NCI-H446 (cell line): Measurements from ENCODE around the gene IER3IP1.
"Not testable (repeated sequence)": the region's sequence is repeated elsewhere in the genome, so short reads cannot be mapped to it uniquely, and the experiment has no call there.

Experiments
- DNase-seq, 2 experiments: peaks; one replicate each; lab custom pipeline; 2025; lab: John Stamatoyannopoulos, UW

IER3IP1 gene, protein sequence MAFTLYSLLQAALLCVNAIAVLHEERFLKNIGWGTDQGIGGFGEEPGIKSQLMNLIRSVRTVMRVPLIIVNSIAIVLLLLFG

DNA sequence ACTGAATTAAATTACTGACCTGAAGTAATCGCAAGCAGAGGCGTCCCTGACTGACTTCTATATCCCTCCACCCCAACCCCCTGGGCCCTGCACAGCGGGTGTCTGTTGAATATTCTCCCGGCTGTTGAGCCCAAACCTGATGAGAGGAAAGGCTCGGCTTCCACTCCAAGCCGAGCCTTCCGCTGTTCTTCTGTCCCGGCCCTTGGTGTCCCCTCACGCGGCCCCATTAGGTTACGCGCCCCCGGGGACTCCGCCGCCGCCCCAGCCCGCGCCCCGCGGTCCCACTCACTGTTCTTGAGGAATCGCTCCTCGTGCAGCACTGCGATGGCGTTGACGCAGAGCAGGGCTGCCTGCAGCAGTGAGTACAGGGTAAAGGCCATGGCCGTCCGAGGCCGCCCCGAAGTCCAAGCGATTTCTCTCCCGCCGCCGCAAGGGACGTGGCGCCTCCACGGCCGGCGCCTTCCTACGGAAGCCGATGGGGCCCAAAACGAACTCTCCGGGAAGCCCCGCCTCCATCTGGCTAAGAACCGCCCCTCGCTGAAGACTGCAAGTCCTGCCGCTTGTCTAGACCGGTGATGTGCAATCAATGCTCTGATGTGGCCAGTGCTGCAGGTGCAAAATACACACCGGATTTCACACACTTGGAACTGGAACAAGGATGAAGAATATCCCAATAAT, at the start of gene IER3IP1:
IER3IP1 (minus strand) TSS at position 467 of the 678 bp plus-strand sequence; CDS start at position 380, 87 bp downstream.
- DNase-seq, result peak; percentile 43 to 91

DNA sequence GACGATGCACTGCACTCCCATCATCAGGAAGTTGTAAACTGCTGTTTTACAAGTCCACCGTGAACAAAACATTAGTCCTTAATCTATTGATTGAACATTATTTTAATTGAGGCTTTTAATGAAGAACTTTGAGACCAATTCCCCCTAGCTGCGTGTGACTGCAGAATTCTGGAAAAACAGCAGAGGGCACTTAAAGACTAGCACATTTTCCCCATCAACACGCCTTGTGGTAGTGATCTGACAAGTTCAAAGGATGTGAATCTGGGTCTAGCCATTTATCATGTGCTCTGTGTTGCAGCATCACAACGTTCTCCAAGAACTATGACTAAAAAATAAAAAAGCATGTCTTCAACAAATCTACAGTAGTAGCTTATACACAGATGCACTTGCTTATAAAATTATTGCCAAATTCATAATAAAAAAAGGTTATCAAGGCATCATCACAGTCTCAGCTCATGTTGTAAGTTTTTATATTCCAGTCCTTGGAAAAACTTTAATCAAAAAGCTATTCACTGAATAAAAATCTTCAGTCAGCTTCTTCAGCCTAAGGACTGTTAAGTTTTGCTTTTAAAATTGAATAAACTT, 39.5 kb upstream of the IER3IP1 start:
- peak in 1 of 2 experiments; percentile 36 for DNase-seq

DNA sequence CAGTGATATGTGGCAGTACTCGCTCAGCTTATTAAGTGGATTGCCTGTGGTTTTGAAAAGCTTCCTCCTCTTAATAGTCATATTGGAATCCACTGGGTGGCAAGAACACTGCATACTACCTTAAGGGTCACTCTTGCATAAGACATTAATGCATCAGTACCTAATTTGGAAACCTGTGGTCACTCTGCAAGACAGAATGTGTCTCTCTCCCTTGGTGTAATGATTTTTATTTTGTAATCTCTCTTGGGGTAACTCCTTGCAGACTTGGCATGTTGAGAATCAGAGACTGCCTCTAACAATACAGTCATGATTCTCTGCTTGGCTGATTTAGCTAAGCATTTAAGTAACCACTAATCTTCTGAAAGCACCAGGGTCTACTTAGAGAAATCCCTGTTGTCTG, 33.0 kb upstream of the IER3IP1 start:
- DNase-seq, result no peak

DNA sequence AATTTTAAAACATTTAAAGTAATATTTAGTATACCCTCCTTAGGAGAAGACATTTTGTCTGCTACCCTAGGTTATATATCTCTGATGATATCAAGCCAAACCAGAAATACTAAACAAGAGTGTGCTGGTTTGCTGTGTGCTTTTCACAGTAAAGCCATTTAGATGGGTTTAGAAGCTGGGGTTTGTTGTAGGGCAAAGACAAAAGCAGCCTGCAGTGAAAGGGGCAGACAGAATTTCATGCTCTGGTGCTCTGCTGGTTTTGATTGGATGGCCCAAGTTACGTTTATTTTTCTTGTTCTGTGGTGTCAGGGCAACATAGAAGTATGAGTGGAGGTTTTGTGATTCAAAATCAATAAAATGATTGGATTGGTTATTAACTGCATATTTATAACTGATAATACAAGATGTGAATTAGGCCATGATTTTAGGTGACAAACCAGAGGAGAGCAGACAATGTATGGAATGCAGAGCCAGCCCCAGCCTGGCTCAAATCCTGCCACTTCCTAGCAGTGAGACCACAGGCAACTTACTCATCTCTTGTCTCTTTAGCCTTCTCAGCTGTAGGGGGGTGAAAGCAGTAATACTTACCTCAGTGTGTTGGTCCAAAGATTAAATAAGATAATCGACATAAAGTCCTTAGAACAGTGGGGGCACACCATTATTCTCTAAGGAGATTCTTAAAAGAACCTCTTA, 30.9 kb upstream of the IER3IP1 start:
- DNase-seq, result no peak

- peak in 1 of 2 experiments; percentile 40 for DNase-seq
Observed at GRCh38 chr18:47204908-47205522, 28.9 kb upstream of the IER3IP1 start.

DNA sequence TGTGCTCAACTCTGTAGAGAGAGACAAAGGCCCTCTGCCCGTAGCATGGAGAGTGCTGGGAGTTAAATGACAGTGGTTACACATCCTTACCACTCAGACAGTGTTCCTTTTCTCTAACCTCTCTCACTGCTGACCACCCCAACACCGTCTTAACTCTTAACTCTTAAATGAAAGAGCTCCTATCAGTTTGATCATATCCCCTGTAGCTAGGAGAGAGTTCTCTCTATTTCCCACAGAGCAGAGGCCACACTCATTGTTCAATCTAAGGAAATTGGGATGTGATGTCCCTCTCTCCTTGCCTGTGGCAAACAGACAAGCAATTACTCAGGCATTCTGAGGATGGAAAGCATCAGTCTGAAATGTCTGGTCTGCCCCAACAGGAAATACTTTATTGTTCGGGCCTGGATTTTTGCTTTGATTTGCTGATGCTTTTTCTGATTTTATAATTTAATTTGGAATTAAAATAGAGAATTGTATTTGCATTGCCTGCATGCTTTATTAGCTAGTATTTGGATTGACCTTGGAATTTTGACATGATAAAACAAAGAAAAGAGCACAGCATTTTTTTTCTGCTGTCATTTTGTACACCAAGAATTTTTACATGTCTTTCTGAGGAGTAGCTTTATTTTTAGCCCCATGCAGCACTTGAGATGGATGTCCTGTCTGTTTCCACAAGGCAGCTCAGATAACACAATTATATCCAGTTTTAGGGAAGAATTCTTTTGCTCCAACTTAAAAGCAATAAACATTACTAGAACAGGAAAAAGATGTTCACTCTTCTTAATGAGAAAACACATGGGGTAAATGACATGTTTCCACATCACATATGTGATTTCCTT, 27.7 kb upstream of the IER3IP1 start:
- DNase-seq, result no peak

GRCh38 chr18:47195961-47196360, 19.8 kb upstream of the IER3IP1 start:
- DNase-seq, result not testable (repeated sequence)

GRCh38 chr18:47191961-47192360, 15.8 kb upstream of the IER3IP1 start:
- no peak for DNase-seq

DNA sequence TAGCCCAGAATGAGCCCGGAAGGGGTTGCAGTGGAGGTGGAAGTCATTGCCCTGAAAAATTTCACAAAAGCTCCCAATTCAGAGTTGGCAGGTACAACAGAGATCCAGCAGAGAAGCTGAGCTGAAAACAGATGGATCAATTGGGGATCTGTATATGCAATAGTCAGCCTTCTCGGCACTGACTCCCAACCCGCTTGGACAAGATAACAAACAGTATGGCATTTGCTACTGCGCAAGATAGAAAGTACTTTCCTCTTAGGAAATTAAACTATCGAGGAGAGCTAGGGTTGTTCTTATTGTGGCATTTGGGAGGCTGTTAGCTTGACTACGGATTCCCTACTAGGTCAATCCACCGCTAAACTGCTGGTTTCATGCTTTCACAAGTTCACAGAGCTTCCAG, 11.6 kb upstream of the IER3IP1 start:
- no peak for DNase-seq

GRCh38 chr18:47184419-47185050, 8.4 kb upstream of the IER3IP1 start:
- no peak for DNase-seq

- DNase-seq, result not testable (repeated sequence)
Observed at GRCh38 chr18:47182156-47182555, 6.0 kb upstream of the IER3IP1 start.

- DNase-seq, result no peak
Observed at GRCh38 chr18:47180765-47181164, 4.6 kb upstream of the IER3IP1 start.

GRCh38 chr18:47179520-47179919, 3.4 kb upstream of the IER3IP1 start:
- DNase-seq, result peak in 1 of 2 experiments; percentile 71

GRCh38 chr18:47175283-47175897, 774 bp downstream of the IER3IP1 start:
- no peak for DNase-seq

- no peak for DNase-seq
Observed at GRCh38 chr18:47174545-47175116, 1.5 kb downstream of the IER3IP1 start.

DNA sequence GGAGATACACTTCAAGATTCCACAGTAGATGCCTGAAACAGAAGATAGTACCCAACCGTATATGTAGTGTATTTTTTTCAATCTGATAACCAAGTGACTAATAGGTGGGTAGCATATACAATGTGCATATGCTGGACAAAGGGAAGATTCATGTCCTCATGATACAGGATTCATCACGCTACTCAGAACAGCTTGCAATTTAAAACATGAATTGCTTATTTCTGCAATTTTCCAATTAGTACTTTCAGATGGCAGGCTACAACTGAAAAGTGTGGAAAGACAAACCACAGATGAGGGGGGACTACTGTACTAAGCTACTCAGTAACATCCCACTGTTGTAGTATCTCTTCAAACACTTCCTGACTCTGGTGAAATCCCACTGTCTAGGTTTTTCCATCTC, 3.7 kb downstream of the IER3IP1 start:
- no peak for DNase-seq

DNA sequence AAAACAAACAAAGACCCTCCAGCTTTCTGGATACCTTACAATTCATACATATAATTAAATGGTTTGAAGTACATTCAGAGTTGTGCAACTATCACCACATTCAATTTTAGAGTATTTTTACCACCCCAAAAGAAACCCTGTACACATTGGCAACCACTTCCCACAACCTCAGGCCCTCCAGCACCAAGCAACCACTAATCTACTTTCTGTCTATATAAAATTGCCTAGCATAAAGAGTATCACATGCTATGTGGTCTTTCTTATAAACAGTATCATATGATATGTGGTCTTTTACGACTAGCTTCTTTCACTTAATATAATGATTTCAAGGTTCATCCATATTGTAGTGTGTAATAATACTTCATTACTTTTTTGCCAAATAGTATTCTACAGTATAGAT, 7.3 kb downstream of the IER3IP1 start:
- DNase-seq, result no peak

DNA sequence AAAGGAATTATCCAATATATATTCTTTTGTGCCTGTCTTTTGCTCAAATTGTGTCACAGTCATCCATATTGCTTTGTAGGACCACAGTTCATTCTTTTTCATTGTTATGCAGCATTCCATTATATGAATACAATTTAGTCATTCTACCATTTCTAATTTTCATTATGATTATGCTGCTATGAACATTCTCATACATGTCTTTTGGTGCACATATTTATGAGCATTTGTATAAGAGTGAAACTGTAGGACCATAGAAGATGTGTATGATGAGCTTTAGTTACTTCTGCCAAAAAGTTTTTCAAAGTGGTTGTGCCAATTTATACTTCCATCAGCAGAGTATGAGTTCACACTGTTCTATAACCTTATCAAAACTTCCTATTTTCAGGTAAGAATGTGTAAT, 7.7 kb downstream of the IER3IP1 start:
- no peak for DNase-seq

DNA sequence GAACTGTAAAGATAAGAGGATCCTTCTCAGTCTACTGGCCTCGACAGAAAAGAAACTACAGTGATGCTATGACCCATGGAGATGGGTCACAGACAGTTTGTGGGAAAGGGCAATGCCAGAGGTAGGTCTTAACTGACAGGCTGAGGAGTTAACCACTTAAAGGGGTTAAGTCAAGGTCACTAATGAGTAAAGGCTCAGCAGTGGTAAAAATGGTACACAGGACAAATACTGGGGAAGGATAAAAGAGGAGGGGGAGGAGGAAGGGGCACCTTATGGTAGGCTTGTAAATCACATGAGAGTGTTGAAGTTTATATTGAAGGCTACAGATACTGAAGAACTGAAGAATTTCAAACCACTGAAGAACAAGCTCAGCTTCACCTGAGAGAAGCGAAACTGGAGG, 9.9 kb downstream of the IER3IP1 start:
- DNase-seq, result no peak

GRCh38 chr18:47163241-47163640, 12.9 kb downstream of the IER3IP1 start:
- no peak for DNase-seq
